ENCODE results near the gene SLC22A6.

DNA sequence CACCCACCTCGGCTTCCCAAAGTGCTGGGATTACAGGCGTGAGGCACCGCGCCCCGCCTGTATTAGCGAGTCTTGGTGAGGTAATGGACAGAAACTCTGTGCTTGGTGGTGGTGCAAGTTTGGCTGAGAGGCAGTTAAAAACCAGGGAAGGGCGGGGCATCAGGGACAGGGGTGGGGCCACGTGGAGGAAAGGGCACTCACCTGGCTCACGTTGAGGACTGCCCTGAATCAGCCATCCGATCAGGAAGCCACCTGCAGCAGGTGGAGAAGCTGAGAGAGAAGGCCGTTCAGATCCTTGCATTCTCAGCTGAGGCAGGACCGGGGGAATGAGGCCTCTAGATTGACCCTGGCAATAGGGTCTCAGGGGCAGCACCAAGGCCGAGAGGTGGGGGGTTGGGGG is 51.5 kb downstream of the SLC22A6 start:
- no peak for TF ChIP-seq POLR2AphosphoS5 (IDR thresholded peaks at IDR 0.05)
- TF ChIP-seq, protein P1, sequence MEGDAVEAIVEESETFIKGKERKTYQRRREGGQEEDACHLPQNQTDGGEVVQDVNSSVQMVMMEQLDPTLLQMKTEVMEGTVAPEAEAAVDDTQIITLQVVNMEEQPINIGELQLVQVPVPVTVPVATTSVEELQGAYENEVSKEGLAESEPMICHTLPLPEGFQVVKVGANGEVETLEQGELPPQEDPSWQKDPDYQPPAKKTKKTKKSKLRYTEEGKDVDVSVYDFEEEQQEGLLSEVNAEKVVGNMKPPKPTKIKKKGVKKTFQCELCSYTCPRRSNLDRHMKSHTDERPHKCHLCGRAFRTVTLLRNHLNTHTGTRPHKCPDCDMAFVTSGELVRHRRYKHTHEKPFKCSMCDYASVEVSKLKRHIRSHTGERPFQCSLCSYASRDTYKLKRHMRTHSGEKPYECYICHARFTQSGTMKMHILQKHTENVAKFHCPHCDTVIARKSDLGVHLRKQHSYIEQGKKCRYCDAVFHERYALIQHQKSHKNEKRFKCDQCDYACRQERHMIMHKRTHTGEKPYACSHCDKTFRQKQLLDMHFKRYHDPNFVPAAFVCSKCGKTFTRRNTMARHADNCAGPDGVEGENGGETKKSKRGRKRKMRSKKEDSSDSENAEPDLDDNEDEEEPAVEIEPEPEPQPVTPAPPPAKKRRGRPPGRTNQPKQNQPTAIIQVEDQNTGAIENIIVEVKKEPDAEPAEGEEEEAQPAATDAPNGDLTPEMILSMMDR (IDR thresholded peaks at IDR 0.05 in 8 of 11, conservative IDR thresholded peaks at IDR 0.05 in 3 of 11), result no peak

Data from spleen (tissue), 7 donors.